HG02763 (cell line): ENCODE measurements around the gene APOL6.

ENCODE experiments used
- ATAC-seq: cut with Tn5 transposase; IDR thresholded peaks from one replicate; pipeline ENCODE4 v1.9.1; 2021; ENCODE audit warnings: mild to moderate bottlenecking, moderate library complexity; ENCODE audit not compliant: unreplicated experiment

Gene APOL6

DNA sequence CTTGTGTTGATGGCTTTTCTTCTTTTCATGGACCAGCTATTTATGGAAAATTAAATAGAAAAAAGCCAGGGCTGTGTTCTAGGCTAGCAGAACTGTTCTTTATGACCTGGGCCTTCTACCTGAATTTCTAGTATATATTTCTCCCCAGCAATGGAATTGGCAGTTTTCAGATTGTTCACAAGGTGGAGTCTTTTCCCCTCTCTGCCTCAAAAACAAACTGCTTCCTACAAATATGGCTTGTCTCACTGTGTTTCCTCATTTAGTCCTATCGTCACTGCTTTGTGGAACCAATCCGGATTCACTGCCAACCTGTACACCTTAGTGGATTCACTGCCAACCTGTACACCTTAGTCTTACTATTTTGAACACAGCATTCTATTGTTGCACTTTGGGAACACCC lies 64.4 kb downstream of the APOL6 start:
- ATAC-seq: no peak

- ATAC-seq: no peak
Measured at GRCh38 chr22:35717572-35717971, 69.3 kb downstream of the APOL6 start, which contains the start of gene APOL5. Gene APOL5 (plus strand): TSS chr22:35717872. CDS start chr22:35717872, 0 bp downstream.
